Activated B cell treated with CpG ODN at 0.5 μM for 24 hours (primary cell): ENCODE measurements around the gene TECPR1. TPM values are rescaled to one million over a fixed set of nuclear protein-coding genes. Genes with fewer than 3 reads are reported as not detected.

Source experiments
- ATAC-seq: fragments of 200-7000 bp; cut with Tn5 transposase; one replicate; pipeline ENCODE4 v1.10.0; 2021; ENCODE audit warnings: low read depth, mild to moderate bottlenecking, moderate library complexity
- CTCF ChIA-PET: fragments of 350-600 bp; sonication (Branson Sonifier 250); formaldehyde crosslinking; loops from one replicate; lab custom pipeline; 2021; ENCODE audit warnings: antibody characterized with exemption; lab: Charles Lee
- POLR2A ChIA-PET: fragments of 350-600 bp; sonication (Branson Sonifier 250); formaldehyde crosslinking; loops from one replicate; lab custom pipeline; 2021; ENCODE audit warnings: antibody characterized with exemption; lab: Charles Lee
- DNase-seq: peaks from one replicate; pipeline ENCODE4 v3.0.0; 2022
- H3K27ac Mint-ChIP-seq: one replicate; pipeline ENCODE4 v1.8.0; 2020; ENCODE audit warnings: mixed read lengths
- H3K27me3 Mint-ChIP-seq: one replicate; pipeline ENCODE4 v1.8.0; 2021; ENCODE audit warnings: mixed read lengths
- H3K36me3 Mint-ChIP-seq: one replicate; pipeline ENCODE4 v1.8.0; 2021; ENCODE audit warnings: low read depth, mixed read lengths
- H3K4me1 Mint-ChIP-seq: one replicate; pipeline ENCODE4 v1.8.0; 2021; ENCODE audit warnings: mixed read lengths
- H3K4me3 Mint-ChIP-seq: one replicate; pipeline ENCODE4 v1.8.0; 2020; ENCODE audit warnings: mild to moderate bottlenecking, mixed read lengths
- H3K9me3 Mint-ChIP-seq: one replicate; pipeline ENCODE4 v1.8.0; 2020; ENCODE audit warnings: mixed read lengths
- intact Hi-C: fragments of 100-400 bp; cut with micrococcal nuclease; formaldehyde crosslinking; loops from one replicate; pipeline ENCODE4 v1.15.1; 2024
- total RNA-seq: library from RNA; stranded (reverse); gene quantifications from 2 replicates; pipeline ENCODE4 v1.2.3, GENCODE V29; 2022
- TF ChIP-seq, protein P1 (sequence below): fragments of 200-600 bp; IDR thresholded peaks from one replicate; pipeline ENCODE4 v1.8.0; 2022; ENCODE audit warnings: antibody characterized with exemption, mild to moderate bottlenecking

The TECPR1 gene
- total RNA-seq, 1 donor from 2014 or later, result 34.5 TPM

DNA sequence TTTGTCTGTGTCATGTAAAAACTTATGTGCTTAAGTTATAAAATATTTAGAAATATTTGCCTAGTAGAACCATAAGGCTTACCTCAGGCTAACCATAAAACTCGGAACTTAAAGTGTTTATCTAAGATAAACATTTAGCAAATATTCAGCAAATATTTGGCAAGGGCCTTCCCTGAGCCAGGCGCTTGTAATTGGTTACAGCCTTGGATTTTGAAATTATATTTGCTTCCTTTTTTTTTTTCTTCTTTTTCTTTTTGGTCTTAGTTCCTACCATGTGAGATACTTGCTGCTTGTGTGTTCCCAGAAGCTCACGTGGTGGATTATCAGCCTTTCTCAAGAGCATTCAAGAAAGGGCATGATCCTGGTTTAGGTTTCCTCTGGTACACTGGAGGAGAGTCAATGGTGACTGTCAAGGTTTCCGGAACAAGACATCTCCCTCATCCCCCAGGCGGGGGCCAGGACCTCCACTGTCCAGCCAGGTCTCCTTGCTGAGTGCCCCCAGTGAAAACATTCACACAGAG lies 24.3 kb upstream of the TECPR1 start:
- intact Hi-C loops, result no loop called here
- Mint-ChIP-seq H3K36me3 (no peaks in the 10 kb centered on the region), H3K4me1 (peaks cover 10% of the 10 kb centered on the region), H3K27ac (no peak overlapping the region), H3K9me3 (no peaks in the 10 kb centered on the region), H3K27me3 (no peaks in the 10 kb centered on the region), H3K4me3 (no peak overlapping the region)
- ATAC-seq (no peak), DNase-seq (no peak)
- POLR2A ChIA-PET, result no interaction called here
- CTCF ChIA-PET, result no interaction called here
- TF ChIP-seq, protein P1, sequence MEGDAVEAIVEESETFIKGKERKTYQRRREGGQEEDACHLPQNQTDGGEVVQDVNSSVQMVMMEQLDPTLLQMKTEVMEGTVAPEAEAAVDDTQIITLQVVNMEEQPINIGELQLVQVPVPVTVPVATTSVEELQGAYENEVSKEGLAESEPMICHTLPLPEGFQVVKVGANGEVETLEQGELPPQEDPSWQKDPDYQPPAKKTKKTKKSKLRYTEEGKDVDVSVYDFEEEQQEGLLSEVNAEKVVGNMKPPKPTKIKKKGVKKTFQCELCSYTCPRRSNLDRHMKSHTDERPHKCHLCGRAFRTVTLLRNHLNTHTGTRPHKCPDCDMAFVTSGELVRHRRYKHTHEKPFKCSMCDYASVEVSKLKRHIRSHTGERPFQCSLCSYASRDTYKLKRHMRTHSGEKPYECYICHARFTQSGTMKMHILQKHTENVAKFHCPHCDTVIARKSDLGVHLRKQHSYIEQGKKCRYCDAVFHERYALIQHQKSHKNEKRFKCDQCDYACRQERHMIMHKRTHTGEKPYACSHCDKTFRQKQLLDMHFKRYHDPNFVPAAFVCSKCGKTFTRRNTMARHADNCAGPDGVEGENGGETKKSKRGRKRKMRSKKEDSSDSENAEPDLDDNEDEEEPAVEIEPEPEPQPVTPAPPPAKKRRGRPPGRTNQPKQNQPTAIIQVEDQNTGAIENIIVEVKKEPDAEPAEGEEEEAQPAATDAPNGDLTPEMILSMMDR, result no peak

DNA sequence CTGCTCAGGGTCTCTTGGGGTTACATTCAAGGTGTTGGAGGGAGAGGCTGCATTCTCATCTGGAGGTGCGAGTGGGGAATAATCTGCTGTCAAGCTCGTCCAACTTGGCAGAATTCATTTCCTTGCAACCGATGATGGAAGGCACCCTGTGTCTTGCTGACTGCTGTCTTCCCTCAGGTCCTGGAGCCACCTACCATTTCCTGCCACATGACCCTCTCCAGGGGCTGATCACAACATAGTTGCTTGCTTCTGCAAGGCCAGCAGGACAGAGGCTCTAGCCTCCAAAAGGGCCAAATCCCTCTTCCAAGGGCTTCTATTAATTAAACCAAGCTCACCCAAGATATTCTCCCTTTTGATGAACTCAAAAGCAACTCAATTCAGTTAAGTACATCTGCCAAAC lies 15.3 kb upstream of the TECPR1 start:
- DNase-seq (no peak), ATAC-seq (no peak)
- Mint-ChIP-seq H3K27ac (no peak overlapping the region), H3K36me3 (peaks cover 3% of the 10 kb centered on the region), H3K4me3 (no peak overlapping the region), H3K27me3 (no peaks in the 10 kb centered on the region), H3K4me1 (no peaks in the 10 kb centered on the region), H3K9me3 (no peaks in the 10 kb centered on the region)
- ChIA-PET POLR2A (no interaction called here), CTCF (interaction anchor here (1.0 to 2.2 kb wide), 2 partner anchors 11 to 134 kb away, joined by 3 to 9 read pairs; partner anchors contain the start of gene BAIAP2L1)
- intact Hi-C loops, result loop anchor here (2.0 kb wide), 1 partner anchor 17 kb away; no protein-coding TSS in a partner anchor
- TF ChIP-seq, protein P1, result no peak

DNA sequence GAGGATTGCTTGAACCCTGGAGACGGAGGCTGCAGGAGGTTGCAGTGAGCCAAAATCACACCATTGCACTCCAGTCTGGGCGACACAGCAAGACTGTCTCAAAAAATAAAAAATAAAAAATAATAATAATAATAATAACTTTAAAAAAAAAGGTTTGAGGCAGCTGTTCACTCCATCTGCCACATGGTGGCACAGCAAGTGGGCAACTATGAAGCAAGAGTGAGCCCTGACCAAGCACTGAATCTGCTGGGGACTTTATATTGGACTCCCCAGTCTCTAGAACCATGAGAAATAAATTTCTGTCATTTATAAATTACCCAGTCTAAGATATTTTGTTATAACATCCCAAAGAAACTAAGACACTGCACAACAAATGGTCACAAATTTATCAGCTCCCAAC lies 14.8 kb upstream of the TECPR1 start:
- POLR2A ChIA-PET, result no interaction called here
- Mint-ChIP-seq H3K9me3 (peaks cover 2% of the 10 kb centered on the region), H3K27ac (no peak overlapping the region)

DNA sequence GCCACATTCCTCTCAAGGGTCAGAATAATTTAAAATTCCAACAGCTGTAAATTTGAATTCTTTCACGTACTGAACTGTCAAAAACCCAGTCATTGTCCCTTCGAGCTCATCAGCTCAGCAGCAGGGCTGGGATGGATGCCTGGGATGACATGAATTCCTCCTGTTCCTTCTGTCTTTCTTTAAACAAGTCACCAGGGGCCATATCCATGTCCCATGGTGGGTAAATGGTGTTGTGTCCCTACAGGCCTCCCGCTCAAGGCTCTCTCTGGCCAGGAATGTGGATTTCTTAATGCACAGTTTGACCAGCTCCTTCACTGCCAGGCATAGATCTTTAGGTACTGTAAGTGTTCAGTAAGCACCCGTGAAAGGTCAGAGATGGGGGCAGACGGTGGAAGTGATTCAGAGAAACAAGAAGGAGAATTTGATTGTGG lies 13.8 kb upstream of the TECPR1 start:
- CTCF ChIA-PET, result interaction anchor here (2.2 kb wide), 1 partner anchor 136 kb away, joined by 9 read pairs; the partner anchor contains the start of gene BAIAP2L1

More for the DNA sequence above, 14.8 kb upstream of the TECPR1 start:
- Mint-ChIP-seq H3K27me3 (no peaks in the 10 kb centered on the region), H3K36me3 (peaks cover 5% of the 10 kb centered on the region), H3K4me3 (no peak overlapping the region), H3K4me1 (no peaks in the 10 kb centered on the region)
- CTCF ChIA-PET, result interaction anchor here (2.2 kb wide), 1 partner anchor 135 kb away, joined by 9 read pairs; the partner anchor contains the start of gene BAIAP2L1
- intact Hi-C loops, result loop anchor here (2.0 kb wide), 1 partner anchor 16 kb away; no protein-coding TSS in a partner anchor
- TF ChIP-seq, protein P1, result no peak
- ATAC-seq (peak; percentile 28), DNase-seq (no peak)

DNA sequence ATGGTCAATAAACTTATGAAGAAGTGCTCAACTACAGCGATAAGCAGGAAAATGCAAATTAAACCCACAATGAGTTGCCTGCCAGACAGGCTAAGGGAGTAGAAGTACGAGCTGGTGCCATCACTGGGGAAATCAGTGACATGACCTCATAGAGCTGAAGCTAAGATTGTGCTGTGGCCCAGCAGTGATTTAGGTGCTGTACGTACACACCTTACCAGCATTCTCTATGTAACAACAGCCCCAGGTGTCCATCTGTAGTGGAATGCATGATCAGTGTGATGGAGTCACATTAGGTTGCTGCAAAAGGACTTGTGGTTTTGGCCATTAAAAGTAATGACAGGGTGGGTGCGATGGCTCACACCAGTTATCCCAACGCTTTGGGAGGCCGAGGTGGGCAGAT lies 5.7 kb upstream of the TECPR1 start:
- intact Hi-C loops, result no loop called here
- H3K4me3 Mint-ChIP-seq, result no peak overlapping the region
- H3K36me3 Mint-ChIP-seq, result peaks cover 43% of the 10 kb centered on the region
- ChIA-PET POLR2A (no interaction called here), CTCF (no interaction called here)
- TF ChIP-seq, protein P1, result no peak
- no peaks in the 10 kb centered on the region for H3K27me3 Mint-ChIP-seq
- H3K27ac Mint-ChIP-seq, result no peak overlapping the region
- H3K4me1 Mint-ChIP-seq, result peaks cover 7% of the 10 kb centered on the region
- no peak for DNase-seq
- no peak for ATAC-seq
- H3K9me3 Mint-ChIP-seq, result peaks cover 5% of the 10 kb centered on the region

More for the DNA sequence above, 13.8 kb upstream of the TECPR1 start:
- Mint-ChIP-seq H3K27me3 (no peaks in the 10 kb centered on the region), H3K4me1 (no peaks in the 10 kb centered on the region), H3K9me3 (peaks cover 5% of the 10 kb centered on the region), H3K27ac (no peak overlapping the region), H3K36me3 (peaks cover 13% of the 10 kb centered on the region), H3K4me3 (no peak overlapping the region)
- DNase-seq (no peak), ATAC-seq (no peak)
- intact Hi-C loops, result loop anchor here (2.0 kb wide), 1 partner anchor 15 kb away; no protein-coding TSS in a partner anchor
- POLR2A ChIA-PET, result no interaction called here
- TF ChIP-seq, protein P1, result no peak
